ENCODE measurements around the gene GREB1.

DNA sequence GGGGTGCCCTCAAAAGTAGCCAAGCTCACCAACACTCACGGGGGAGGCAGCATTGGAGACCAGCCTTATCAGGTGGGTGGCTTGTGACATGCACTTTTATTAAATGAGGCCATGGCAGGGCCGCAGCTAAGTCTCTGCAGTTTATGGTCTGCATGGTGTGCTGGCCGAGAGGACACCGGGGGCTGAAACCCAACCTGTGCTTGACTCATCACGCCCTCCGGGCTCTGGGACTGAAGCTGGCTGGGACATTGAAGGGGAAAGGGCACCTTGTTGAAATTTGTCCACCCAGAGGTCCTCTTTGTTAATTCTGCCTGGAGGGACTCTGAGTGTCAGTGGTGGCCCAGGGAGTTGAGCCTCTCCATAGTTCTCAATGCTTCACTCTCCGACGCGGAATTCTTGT, 153.9 kb downstream of the GREB1 start:
- TF ChIP-seq MAX (IDR thresholded peaks at IDR 0.05; ENCODE audit: low read depth) (no peak), RFX5 (IDR thresholded peaks at IDR 0.05; ENCODE audit: low read length) (no peak), ZBTB33 (IDR thresholded peaks at IDR 0.05; ENCODE audit: borderline replicate concordance, low read depth) (no peak), TAF1 (IDR thresholded peaks at IDR 0.05; ENCODE audit: borderline replicate concordance, low read depth, low read length) (no peak), PBX3 (IDR thresholded peaks at IDR 0.05) (no peak), EP300 (IDR thresholded peaks at IDR 0.05; ENCODE audit: borderline replicate concordance in 1 of 2, low read depth in 1 of 2, low read length in 1 of 2) (no peak), JUND (IDR thresholded peaks at IDR 0.05) (no peak), YY1 (IDR thresholded peaks at IDR 0.05; ENCODE audit: low read depth) (no peak), POLR2AphosphoS5 (IDR thresholded peaks at IDR 0.05; ENCODE audit: low read depth, low read length) (no peak), FOXJ3 (CRISPR knock-in tag; IDR thresholded peaks at IDR 0.05) (no peak), FOXM1 (IDR thresholded peaks at IDR 0.05; ENCODE audit: low read depth) (no peak)
- TF ChIP-seq, protein P1, sequence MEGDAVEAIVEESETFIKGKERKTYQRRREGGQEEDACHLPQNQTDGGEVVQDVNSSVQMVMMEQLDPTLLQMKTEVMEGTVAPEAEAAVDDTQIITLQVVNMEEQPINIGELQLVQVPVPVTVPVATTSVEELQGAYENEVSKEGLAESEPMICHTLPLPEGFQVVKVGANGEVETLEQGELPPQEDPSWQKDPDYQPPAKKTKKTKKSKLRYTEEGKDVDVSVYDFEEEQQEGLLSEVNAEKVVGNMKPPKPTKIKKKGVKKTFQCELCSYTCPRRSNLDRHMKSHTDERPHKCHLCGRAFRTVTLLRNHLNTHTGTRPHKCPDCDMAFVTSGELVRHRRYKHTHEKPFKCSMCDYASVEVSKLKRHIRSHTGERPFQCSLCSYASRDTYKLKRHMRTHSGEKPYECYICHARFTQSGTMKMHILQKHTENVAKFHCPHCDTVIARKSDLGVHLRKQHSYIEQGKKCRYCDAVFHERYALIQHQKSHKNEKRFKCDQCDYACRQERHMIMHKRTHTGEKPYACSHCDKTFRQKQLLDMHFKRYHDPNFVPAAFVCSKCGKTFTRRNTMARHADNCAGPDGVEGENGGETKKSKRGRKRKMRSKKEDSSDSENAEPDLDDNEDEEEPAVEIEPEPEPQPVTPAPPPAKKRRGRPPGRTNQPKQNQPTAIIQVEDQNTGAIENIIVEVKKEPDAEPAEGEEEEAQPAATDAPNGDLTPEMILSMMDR (IDR thresholded peaks at IDR 0.05), result no peak
- TF ChIP-seq, protein P2, sequence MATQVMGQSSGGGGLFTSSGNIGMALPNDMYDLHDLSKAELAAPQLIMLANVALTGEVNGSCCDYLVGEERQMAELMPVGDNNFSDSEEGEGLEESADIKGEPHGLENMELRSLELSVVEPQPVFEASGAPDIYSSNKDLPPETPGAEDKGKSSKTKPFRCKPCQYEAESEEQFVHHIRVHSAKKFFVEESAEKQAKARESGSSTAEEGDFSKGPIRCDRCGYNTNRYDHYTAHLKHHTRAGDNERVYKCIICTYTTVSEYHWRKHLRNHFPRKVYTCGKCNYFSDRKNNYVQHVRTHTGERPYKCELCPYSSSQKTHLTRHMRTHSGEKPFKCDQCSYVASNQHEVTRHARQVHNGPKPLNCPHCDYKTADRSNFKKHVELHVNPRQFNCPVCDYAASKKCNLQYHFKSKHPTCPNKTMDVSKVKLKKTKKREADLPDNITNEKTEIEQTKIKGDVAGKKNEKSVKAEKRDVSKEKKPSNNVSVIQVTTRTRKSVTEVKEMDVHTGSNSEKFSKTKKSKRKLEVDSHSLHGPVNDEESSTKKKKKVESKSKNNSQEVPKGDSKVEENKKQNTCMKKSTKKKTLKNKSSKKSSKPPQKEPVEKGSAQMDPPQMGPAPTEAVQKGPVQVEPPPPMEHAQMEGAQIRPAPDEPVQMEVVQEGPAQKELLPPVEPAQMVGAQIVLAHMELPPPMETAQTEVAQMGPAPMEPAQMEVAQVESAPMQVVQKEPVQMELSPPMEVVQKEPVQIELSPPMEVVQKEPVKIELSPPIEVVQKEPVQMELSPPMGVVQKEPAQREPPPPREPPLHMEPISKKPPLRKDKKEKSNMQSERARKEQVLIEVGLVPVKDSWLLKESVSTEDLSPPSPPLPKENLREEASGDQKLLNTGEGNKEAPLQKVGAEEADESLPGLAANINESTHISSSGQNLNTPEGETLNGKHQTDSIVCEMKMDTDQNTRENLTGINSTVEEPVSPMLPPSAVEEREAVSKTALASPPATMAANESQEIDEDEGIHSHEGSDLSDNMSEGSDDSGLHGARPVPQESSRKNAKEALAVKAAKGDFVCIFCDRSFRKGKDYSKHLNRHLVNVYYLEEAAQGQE (IDR thresholded peaks at IDR 0.05; ENCODE audit: low read depth, low read length), result no peak
